SU-DHL-6 (cell line): ENCODE results near the gene KLK5.

ENCODE experiments used
- CTCF ChIP-seq: fragments of 200-600 bp; sonication (generic); IDR thresholded peaks from one replicate; pipeline ENCODE4 v1.5.1; 2017; ENCODE audit warnings: antibody characterized with exemption, mild to moderate bottlenecking, low read length, moderate library complexity; ENCODE audit not compliant: insufficient read depth, poor library complexity, severe bottlenecking
- EZH2phosphoT487 ChIP-seq: fragments of 200-600 bp; sonication (generic), shearing (Covaris generic); conservative IDR thresholded peaks from 2 replicates; pipeline ENCODE4 v1.6.1; 2018; ENCODE audit warnings: mild to moderate bottlenecking, antibody characterized with exemption, low read length, moderate library complexity, mixed read lengths

GRCh38 chr19:51000981-51001380 lies 48.1 kb upstream of the KLK5 start:
- TF ChIP-seq CTCF = no peak
- no peak for TF ChIP-seq EZH2phosphoT487
